Pancreas (tissue), 10 donors: ENCODE data around the gene AFF4. TPM values are rescaled to one million over a fixed set of nuclear protein-coding genes. Genes with fewer than 3 reads are reported as not detected.

ENCODE experiments used
- ATAC-seq, 4 donors: fragments of 200-7000 bp; cut with Tn5 transposase; one replicate each; pipeline versions ENCODE4 v1.8.0 to v1.9.1; 2020; ENCODE audit warnings: mild to moderate bottlenecking in 4 of 4, moderate library complexity in 4 of 4
- DNase-seq, 6 donors: peaks; one replicate each; pipeline ENCODE4 v3.0.0-alpha.2; 2020
- FAIRE-seq: peaks from 2 replicates; lab custom pipeline; 2012; peaks lifted over from hg19 to GRCh38; lab: Jason Lieb, UNC
- H3K27ac ChIP-seq, 4 donors: fragments of 200-600 bp; sonication (generic); 1 replicate in 3 of 4; 2 replicates in 1 of 4; pipeline versions ENCODE4 v1.5.0 to v1.8.0; 2020
- H3K27me3 ChIP-seq, 4 donors: fragments of 200-600 bp; one replicate each; pipeline ENCODE4 v1.8.0; 2021
- H3K36me3 ChIP-seq, 3 donors: fragments of 200-600 bp; sonication (generic) in 1 of 3; one replicate each; pipeline versions ENCODE4 v1.5.0 to v1.8.0; 2020 to 2021
- H3K4me1 ChIP-seq, 3 donors: fragments of 200-600 bp; one replicate each; pipeline ENCODE4 v1.8.0; 2021
- H3K4me3 ChIP-seq, 4 donors: fragments of 200-600 bp; sonication (generic) in 2 of 4; one replicate each; pipeline versions ENCODE4 v1.5.0 to v1.8.0; 2020 to 2021
- H3K9me3 ChIP-seq, 4 donors: fragments of 200-600 bp; one replicate each; pipeline ENCODE4 v1.8.0; 2021
- CTCF ChIP-seq, 4 donors: fragments of 200-600 bp; sonication (generic) in 3 of 4; IDR thresholded peaks; one replicate each; pipeline versions ENCODE4 v1.5.0 to v1.8.0; 2021; ENCODE audit warnings: antibody characterized with exemption in 4 of 4
- WGBS, 2 donors: extraction: QIAGEN DNeasy Blood & Tissue Kit; methylation state at CpG; one replicate each; pipeline ENCODE4 v1.1.7; 2013; 5-methylcytosine and 5-hydroxymethylcytosine counted together
- intact Hi-C, 3 donors: fragments of 100-400 bp; cut with DNase I; formaldehyde crosslinking; loops; one replicate each; pipeline versions ENCODE4 v1.11.1 to v1.14.2; 2022
- polyA plus RNA-seq, 2 donors: library from polyadenylated mRNA; stranded (reverse); fragments of 200-250 nt; gene quantifications; one replicate each; pipeline ENCODE4 v1.2.3, GENCODE V29; 2013
- total RNA-seq, 6 donors: library from RNA; stranded (reverse); fragmentation: NEBNext Ultra II Directional in 4 of 6; extraction: Animal tissue kit (Norgen Biotek cat#: 25700) in 4 of 6; gene quantifications; one replicate each; pipeline versions ENCODE4 v1.2.1 to v1.2.4, GENCODE V29; 2021 to 2023
- donor health status: healthy with polysubstance abuse.
- donor health status: DM: no; HTN: no; CAD: no; lungs with moderate emphysema.
- donor health status: DM: no; HTN: no; CAD: no.
- donor health status: control.
- donor health status: control.
- donor health status: Bipolar disorder and iron deficiency.
- donor health status: DM: yes; HTN: yes; CAD: no.
- donor health status: DM: no; HTN: no; CAD: no.
- donor health status: DM: no; HTN: no; CAD: no.
- donor health status: DM: yes; HTN: yes; CAD: no.

Gene AFF4
- total and polyA plus RNA-seq, 8 donors = 6.7 to 40.2 (median 27.2) TPM

GRCh38 chr5:132943362-132944022, 19.9 kb downstream of the AFF4 start:
- Histone ChIP-seq H3K9me3 (no peaks in the 10 kb centered on the region), H3K27me3 (no peaks in the 10 kb centered on the region), H3K36me3 (no peaks in the 10 kb centered on the region), H3K4me3 (no peak overlapping the region), H3K4me1 (peaks cover 0 to 3% (median 0%) of the 10 kb centered on the region in 3 donors), H3K27ac (no peak overlapping the region)
- no peak for DNase-seq
- no peak for TF ChIP-seq CTCF (IDR thresholded peaks at IDR 0.05)
- WGBS, 2 donors = 80 to 88% methylated on average over 3 of the region's 3 CpGs
- intact Hi-C loops = no loop called here
- no peak for FAIRE-seq
- ATAC-seq = no peak

- no peak for ATAC-seq
- Histone ChIP-seq H3K27ac (no peak overlapping the region), H3K9me3 (no peaks in the 10 kb centered on the region), H3K4me1 (peaks cover 0 to 3% (median 0%) of the 10 kb centered on the region in 3 donors), H3K36me3 (no peaks in the 10 kb centered on the region), H3K27me3 (no peaks in the 10 kb centered on the region), H3K4me3 (no peak overlapping the region)
- DNase-seq = no peak
- FAIRE-seq = no peak
- TF ChIP-seq CTCF (IDR thresholded peaks at IDR 0.05) = no peak
- WGBS, 2 donors = 91 to 93% methylated on average over 5 of the region's 5 CpGs
- intact Hi-C loops = no loop called here
Measured at GRCh38 chr5:132941331-132941730, 22.1 kb downstream of the AFF4 start.

DNA sequence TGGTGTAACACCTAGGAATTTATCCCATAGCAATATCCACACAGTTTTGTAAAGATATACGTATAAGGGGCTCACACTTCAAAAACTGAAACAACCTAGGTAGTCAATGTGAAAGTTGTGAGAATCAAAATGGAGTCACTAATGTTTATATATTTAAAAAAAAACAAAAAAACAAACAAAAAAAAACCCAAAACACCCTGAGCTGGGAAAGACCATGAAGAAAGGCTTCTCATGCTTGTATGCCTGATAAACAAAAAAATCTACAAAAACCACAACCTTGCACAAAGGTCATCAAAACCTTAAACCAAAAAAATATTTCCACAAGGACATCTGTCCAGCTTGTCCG, 35.4 kb downstream of the AFF4 start:
- Histone ChIP-seq H3K4me1 (peaks cover 5 to 25% (median 19%) of the 10 kb centered on the region in 3 donors), H3K36me3 (peaks cover 6 to 21% (median 20%) of the 10 kb centered on the region in 3 donors), H3K9me3 (no peaks in the 10 kb centered on the region), H3K4me3 (no peak overlapping the region), H3K27ac (no peak overlapping the region), H3K27me3 (no peaks in the 10 kb centered on the region)
- TF ChIP-seq CTCF (IDR thresholded peaks at IDR 0.05) = no peak
- WGBS, 2 donors = 63 to 75% methylated on average over 2 of the region's 2 CpGs
- FAIRE-seq (no peak), DNase-seq (no peak), ATAC-seq (no peak)
- intact Hi-C loops = no loop called here

- Histone ChIP-seq H3K4me1 (peaks cover 5 to 25% (median 19%) of the 10 kb centered on the region in 3 donors), H3K27me3 (no peaks in the 10 kb centered on the region), H3K27ac (no peak overlapping the region), H3K36me3 (peaks cover 6 to 23% (median 20%) of the 10 kb centered on the region in 3 donors), H3K9me3 (no peaks in the 10 kb centered on the region), H3K4me3 (no peak overlapping the region)
- intact Hi-C loops = no loop called here
- WGBS, 2 donors = 32 to 36% methylated on average over 2 of the region's 2 CpGs
- no peak for TF ChIP-seq CTCF (IDR thresholded peaks at IDR 0.05)
- FAIRE-seq = no peak
- no peak for DNase-seq
- peak in 2 of 4 donors; percentile 25 to 45 for ATAC-seq
Measured at GRCh38 chr5:132927355-132928061, 35.9 kb downstream of the AFF4 start.

DNA sequence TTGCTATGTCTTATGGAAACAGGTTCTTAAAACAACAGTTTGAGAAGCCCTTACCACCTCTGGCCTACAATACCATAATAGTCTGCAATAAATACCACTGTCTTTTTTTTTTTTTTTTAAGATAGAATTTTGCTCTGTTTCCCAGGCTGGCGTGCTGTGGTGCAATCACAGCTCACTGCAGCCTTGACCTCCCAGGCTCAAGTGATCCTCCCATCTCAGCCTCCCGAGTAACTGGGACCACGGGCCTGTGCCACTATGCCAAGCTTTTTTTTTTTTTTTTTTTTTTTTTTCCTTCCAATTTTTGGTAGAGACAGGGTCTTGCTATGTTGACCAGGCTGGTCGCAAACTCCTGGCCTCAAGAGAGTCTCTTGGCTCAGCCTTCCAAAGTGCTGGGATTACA, 37.0 kb downstream of the AFF4 start:
- no peak for FAIRE-seq
- Histone ChIP-seq H3K27ac (no peak overlapping the region), H3K9me3 (no peaks in the 10 kb centered on the region), H3K4me1 (peaks cover 5 to 25% (median 19%) of the 10 kb centered on the region in 3 donors), H3K27me3 (no peaks in the 10 kb centered on the region), H3K4me3 (no peak overlapping the region), H3K36me3 (peaks cover 2 to 22% (median 15%) of the 10 kb centered on the region in 3 donors)
- no peak for DNase-seq
- WGBS, 2 donors = 94 to 99% methylated on average over 4 of the region's 4 CpGs
- TF ChIP-seq CTCF (IDR thresholded peaks at IDR 0.05) = no peak
- intact Hi-C loops = no loop called here
- ATAC-seq = no peak
